HL-60 (cell line): ENCODE results near the gene MYCN.

Experiments used
- GABPA ChIP-seq: IDR thresholded peaks from 2 replicates; pipeline ENCODE4 v1.6.1; 2012; ENCODE audit warnings: low read depth
- POLR2AphosphoS5 ChIP-seq: IDR thresholded peaks from 2 replicates; pipeline ENCODE4 v1.6.1; 2012; ENCODE audit warnings: low read depth
- SPI1 ChIP-seq: IDR thresholded peaks from 2 replicates; pipeline ENCODE4 v1.6.1; 2012; ENCODE audit warnings: low read depth, mild to moderate bottlenecking, borderline replicate concordance
- TF ChIP-seq, protein P1 (sequence below): IDR thresholded peaks from one replicate; pipeline ENCODE4 v1.5.1; 2011; ENCODE audit warnings: low read length, control low read depth, inconsistent platforms; ENCODE audit not compliant: insufficient read depth
- TF ChIP-seq, protein P2 (sequence below): IDR thresholded peaks from 2 replicates; pipeline ENCODE4 v1.6.1; 2012; ENCODE audit warnings: low read depth; ENCODE audit not compliant: insufficient replicate concordance

DNA sequence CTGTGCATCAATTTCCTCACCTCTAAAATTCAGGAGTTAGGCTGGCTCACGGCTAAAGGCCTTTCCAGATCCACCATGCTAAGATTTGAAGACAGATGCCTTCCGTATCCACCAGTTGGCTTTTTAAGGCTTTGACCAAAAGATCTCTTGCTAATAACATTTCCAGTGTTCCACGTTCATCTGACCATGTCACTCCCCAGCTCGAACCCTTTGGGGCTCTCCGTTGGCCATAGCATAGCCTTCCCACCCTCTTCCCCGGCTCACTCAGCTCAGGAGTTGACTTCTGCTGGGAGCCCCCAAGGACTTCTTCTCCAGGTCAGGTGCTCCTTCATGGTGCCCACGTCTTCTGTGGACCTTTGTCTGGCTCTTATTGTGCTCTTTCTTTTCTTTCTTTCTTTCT is 53.3 kb downstream of the MYCN start:
- TF ChIP-seq, protein P1, sequence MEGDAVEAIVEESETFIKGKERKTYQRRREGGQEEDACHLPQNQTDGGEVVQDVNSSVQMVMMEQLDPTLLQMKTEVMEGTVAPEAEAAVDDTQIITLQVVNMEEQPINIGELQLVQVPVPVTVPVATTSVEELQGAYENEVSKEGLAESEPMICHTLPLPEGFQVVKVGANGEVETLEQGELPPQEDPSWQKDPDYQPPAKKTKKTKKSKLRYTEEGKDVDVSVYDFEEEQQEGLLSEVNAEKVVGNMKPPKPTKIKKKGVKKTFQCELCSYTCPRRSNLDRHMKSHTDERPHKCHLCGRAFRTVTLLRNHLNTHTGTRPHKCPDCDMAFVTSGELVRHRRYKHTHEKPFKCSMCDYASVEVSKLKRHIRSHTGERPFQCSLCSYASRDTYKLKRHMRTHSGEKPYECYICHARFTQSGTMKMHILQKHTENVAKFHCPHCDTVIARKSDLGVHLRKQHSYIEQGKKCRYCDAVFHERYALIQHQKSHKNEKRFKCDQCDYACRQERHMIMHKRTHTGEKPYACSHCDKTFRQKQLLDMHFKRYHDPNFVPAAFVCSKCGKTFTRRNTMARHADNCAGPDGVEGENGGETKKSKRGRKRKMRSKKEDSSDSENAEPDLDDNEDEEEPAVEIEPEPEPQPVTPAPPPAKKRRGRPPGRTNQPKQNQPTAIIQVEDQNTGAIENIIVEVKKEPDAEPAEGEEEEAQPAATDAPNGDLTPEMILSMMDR: no peak
- TF ChIP-seq, protein P2, sequence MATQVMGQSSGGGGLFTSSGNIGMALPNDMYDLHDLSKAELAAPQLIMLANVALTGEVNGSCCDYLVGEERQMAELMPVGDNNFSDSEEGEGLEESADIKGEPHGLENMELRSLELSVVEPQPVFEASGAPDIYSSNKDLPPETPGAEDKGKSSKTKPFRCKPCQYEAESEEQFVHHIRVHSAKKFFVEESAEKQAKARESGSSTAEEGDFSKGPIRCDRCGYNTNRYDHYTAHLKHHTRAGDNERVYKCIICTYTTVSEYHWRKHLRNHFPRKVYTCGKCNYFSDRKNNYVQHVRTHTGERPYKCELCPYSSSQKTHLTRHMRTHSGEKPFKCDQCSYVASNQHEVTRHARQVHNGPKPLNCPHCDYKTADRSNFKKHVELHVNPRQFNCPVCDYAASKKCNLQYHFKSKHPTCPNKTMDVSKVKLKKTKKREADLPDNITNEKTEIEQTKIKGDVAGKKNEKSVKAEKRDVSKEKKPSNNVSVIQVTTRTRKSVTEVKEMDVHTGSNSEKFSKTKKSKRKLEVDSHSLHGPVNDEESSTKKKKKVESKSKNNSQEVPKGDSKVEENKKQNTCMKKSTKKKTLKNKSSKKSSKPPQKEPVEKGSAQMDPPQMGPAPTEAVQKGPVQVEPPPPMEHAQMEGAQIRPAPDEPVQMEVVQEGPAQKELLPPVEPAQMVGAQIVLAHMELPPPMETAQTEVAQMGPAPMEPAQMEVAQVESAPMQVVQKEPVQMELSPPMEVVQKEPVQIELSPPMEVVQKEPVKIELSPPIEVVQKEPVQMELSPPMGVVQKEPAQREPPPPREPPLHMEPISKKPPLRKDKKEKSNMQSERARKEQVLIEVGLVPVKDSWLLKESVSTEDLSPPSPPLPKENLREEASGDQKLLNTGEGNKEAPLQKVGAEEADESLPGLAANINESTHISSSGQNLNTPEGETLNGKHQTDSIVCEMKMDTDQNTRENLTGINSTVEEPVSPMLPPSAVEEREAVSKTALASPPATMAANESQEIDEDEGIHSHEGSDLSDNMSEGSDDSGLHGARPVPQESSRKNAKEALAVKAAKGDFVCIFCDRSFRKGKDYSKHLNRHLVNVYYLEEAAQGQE: no peak
- TF ChIP-seq POLR2AphosphoS5 (no peak), SPI1 (no peak), GABPA (no peak)
